Body of pancreas (tissue), 4 donors: Measurements from ENCODE around the gene PDIA5. TPM values are rescaled to one million over a fixed set of nuclear protein-coding genes. Genes with fewer than 3 reads are reported as not detected.

Experiments used
- ATAC-seq: fragments of 150-250 bp; one replicate; pipeline ENCODE4 v1.9.1; 2016
- DNase-seq, 4 donors: peaks; one replicate each; pipeline ENCODE4 v3.0.0-alpha.2; 2019
- H3K27ac ChIP-seq, 4 donors: fragments of 200-600 bp; sonication (generic); 1 replicate in 3 of 4; 2 replicates in 1 of 4; pipeline versions ENCODE4 v1.5.1 to v1.6.1; 2016 to 2019; ENCODE audit warnings: mild to moderate bottlenecking in 1 of 4, mixed read lengths in 1 of 4, moderate library complexity in 1 of 4
- H3K27me3 ChIP-seq, 2 donors: fragments of 200-600 bp; sonication (generic); one replicate each; pipeline ENCODE4 v1.6.0; 2016; ENCODE audit warnings: mild to moderate bottlenecking in 1 of 2
- H3K36me3 ChIP-seq, 2 donors: fragments of 200-600 bp; sonication (generic); replicated peaks in 1 of 2; 2 replicates each; pipeline ENCODE4 v1.5.1; 2016; ENCODE audit warnings: low read depth in 2 of 2; ENCODE audit not compliant: insufficient read depth in 1 of 2
- H3K4me1 ChIP-seq: fragments of 200-600 bp; sonication (generic); one replicate; pipeline ENCODE4 v1.6.0; 2016
- H3K4me3 ChIP-seq, 2 donors: fragments of 200-600 bp; sonication (generic); 1 replicate in 1 of 2; 2 replicates in 1 of 2; pipeline ENCODE4 v1.5.1; 2016 to 2019
- H3K9me3 ChIP-seq, 3 donors: fragments of 200-600 bp; sonication (generic); 1 replicate in 2 of 3; 2 replicates in 1 of 3; pipeline ENCODE4 v1.5.1; 2016
- CTCF ChIP-seq, 7 experiments: fragments of 450-650 bp in 4 of 7; fragments of 200-600 bp in 3 of 7; sonication (generic) in 3 of 7; IDR thresholded peaks; one replicate each; pipeline ENCODE4 v1.5.1; 2016 to 2019; ENCODE audit warnings: antibody characterized with exemption in 7 of 7
- POLR2A ChIP-seq, 3 donors: fragments of 450-650 bp; IDR thresholded peaks; one replicate each; pipeline ENCODE4 v1.6.1; 2016; ENCODE audit warnings: antibody characterized with exemption in 3 of 3, mild to moderate bottlenecking in 2 of 3
- WGBS, 2 donors: methylation state at CpG; one replicate each; pipeline ENCODE4 v1.1.5; 2017; 5-methylcytosine and 5-hydroxymethylcytosine counted together
- intact Hi-C: fragments of 100-400 bp; cut with DNase I; formaldehyde crosslinking; loops from one replicate; pipeline ENCODE4 v1.15.1; 2023
- total RNA-seq, 2 donors: library from RNA; depleted of rRNA; stranded (reverse); fragments of >200 nt; gene quantifications; one replicate each; pipeline ENCODE4 v1.1.0, GENCODE V29; 2016

PDIA5 gene
- total RNA-seq, 2 donors from 2014 or later = 28.8 to 73.2 TPM

DNA sequence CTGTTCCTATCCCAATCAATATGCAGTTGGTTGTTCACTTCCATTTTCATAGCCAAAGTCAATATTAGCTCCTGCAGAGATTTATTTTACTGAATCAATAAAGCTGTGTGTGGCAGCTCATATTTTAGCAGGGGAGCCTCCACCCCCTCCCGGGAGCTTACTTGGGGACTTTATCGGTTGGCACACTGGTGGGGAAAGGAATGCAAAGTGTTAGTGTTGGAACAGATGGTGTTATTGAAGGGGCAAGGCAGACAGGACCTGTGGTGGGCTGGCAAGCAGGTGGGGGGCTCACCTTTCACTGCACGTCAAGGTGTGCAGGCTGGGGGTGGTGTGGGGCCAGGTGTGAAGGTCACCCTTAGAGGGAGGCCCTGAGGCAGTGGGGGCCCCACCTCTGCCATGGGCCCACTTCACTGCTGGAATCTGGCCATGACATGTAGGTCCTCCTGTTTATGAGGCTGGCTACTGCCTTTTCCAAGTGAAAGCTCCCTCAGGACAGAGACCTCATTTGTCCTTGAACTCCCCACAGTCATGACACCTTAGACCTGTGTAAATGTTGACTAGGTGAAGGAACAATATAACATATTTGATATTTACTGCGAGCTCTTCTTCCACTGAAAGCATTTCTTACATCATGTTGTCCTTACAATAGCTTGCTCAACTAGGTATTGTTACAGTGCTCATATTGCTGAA lies 90.9 kb downstream of the PDIA5 start:
- intact Hi-C loops = no loop called here
- H3K27ac ChIP-seq = peak overlapping the region; percentile 61 to 82 (median 70)

DNA sequence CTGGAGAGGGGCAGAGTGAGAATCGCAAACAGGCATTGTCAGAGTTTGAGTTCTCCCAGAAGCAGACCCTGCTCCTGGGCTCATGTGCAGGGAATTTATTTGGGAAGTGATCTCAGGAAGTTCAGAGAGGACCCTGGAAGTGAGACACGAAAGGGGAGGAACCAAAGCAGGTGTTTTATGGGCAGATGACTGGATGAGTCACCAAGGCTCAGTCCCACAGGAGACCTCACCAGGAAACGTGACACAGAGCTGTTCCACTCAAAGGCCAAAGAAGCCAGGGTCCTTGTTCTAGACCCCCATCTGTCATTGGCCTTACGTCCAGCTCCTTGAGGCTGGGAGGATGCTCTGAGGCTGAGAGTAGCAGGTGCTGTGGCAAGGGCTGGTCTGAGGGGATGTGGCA lies 91.5 kb downstream of the PDIA5 start:
- peak overlapping the region; percentile 61 to 82 (median 70) for H3K27ac ChIP-seq
- H3K4me3 ChIP-seq = no peak overlapping the region
- 68 to 80% methylated on average over 4 of the region's 4 CpGs for WGBS, 2 donors
- ATAC-seq = peak; percentile 24
- peaks cover 0 to 9% of the 10 kb centered on the region in 2 donors for H3K36me3 ChIP-seq
- H3K27me3 ChIP-seq = no peaks in the 10 kb centered on the region
- H3K4me1 ChIP-seq = peaks cover 57% of the 10 kb centered on the region
- TF ChIP-seq CTCF (IDR thresholded peaks at IDR 0.05) = no peak
- no peak for TF ChIP-seq POLR2A (IDR thresholded peaks at IDR 0.05)
- DNase-seq = no peak
- H3K9me3 ChIP-seq = no peaks in the 10 kb centered on the region
- intact Hi-C loops = no loop called here

More for the DNA sequence above, 90.9 kb downstream of the PDIA5 start:
- Histone ChIP-seq H3K27me3 (no peaks in the 10 kb centered on the region), H3K4me3 (no peak overlapping the region), H3K4me1 (peaks cover 57% of the 10 kb centered on the region), H3K9me3 (no peaks in the 10 kb centered on the region), H3K36me3 (peaks cover 0 to 9% of the 10 kb centered on the region in 2 donors)
- DNase-seq (peak; percentile 49 to 67 (median 57)), ATAC-seq (peak; percentile 83)
- WGBS, 2 donors = 31 to 36% methylated on average over 4 of the region's 4 CpGs
- TF ChIP-seq CTCF (IDR thresholded peaks at IDR 0.05) (no peak), POLR2A (IDR thresholded peaks at IDR 0.05) (no peak)

DNA sequence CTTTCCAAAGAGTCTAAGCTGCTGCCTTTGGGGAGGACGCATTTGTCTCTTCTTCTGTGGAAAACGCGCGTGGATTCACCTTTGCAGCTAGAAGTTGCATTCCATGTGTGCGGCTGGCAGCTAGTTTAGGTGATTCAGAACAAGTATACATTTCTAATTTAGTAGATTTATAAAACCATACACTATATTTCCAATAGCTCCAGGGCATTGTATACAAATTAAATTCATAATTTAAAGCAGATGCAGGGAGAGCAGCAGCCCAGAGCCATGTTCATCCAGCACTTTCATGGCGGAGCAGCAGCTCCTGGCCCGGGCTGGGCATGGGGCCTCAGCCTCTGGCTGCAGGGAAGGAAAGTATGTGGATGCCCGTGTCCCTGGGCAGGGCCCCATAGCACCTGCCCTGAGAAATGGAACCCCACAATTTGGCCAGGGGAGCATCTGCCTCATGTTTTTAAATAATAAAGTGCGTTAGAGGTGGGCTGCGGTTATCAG lies 92.1 kb downstream of the PDIA5 start:
- H3K9me3 ChIP-seq = no peaks in the 10 kb centered on the region
- intact Hi-C loops = no loop called here
- peaks cover 57% of the 10 kb centered on the region for H3K4me1 ChIP-seq
- no peak overlapping the region for H3K4me3 ChIP-seq
- H3K36me3 ChIP-seq = peaks cover 0 to 9% of the 10 kb centered on the region in 2 donors
- DNase-seq (no peak), ATAC-seq (no peak)
- H3K27me3 ChIP-seq = no peaks in the 10 kb centered on the region
- H3K27ac ChIP-seq = peak overlapping the region; percentile 61 to 82 (median 70)
- TF ChIP-seq POLR2A (IDR thresholded peaks at IDR 0.05) = no peak
- no peak for TF ChIP-seq CTCF (IDR thresholded peaks at IDR 0.05)
- WGBS, 2 donors = 95 to 97% methylated on average over 10 of the region's 10 CpGs

DNA sequence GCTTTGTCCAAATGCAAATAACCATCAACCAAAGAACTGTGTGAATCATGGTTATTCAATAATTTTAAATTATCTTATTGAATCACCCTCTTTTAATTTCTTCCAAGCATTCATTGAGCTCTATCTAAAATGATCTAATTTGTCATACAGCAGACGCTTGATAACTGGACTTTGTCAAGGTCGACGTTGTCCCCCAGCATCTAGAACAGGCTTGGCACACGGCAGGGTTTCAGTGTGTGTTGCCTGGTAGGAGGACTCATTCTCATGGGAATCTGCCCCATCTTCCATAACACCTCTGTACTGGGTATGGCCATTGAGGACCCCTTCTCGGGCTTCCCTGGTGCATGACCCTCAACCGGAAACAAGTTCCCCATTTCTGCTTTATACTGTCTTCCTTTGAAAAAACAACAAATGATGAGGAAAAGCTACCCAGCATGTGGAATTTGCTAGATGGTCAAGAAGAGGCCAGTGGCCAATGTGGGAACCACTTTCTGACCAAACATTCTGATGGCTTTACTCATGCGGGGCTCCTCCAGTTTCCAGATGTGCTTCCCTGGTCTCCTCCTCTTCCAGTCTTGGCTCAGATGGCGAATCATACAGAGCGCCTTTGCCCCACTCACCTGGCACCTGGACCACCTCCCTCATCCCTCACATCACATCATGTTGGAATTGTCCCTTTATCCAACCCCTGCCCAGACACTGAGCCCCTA lies 93.3 kb downstream of the PDIA5 start:
- WGBS, 2 donors = 64 to 68% methylated on average over 9 of the region's 9 CpGs
- TF ChIP-seq CTCF (IDR thresholded peaks at IDR 0.05) (no peak), POLR2A (IDR thresholded peaks at IDR 0.05) (no peak)
- no peaks in the 10 kb centered on the region for H3K27me3 ChIP-seq
- H3K4me3 ChIP-seq = no peak overlapping the region
- no peak for DNase-seq
- H3K4me1 ChIP-seq = peaks cover 48% of the 10 kb centered on the region
- H3K9me3 ChIP-seq = no peaks in the 10 kb centered on the region
- H3K27ac ChIP-seq = peak overlapping the region in 3 of 4 donors; percentile 9 to 82 (median 22)
- ATAC-seq = no peak
- H3K36me3 ChIP-seq = peaks cover 0 to 12% of the 10 kb centered on the region in 2 donors
- intact Hi-C loops = no loop called here
